GM12878 (cell line): ENCODE measurements around the gene PPP1R3C. TPM values are rescaled to one million over a fixed set of nuclear protein-coding genes. Genes with fewer than 3 reads are reported as not detected.

Source experiments
- ATAC-seq: fragments of 200-7000 bp; cut with Tn5 transposase; 3 replicates; pipeline ENCODE4 v1.9.1; 2020; ENCODE audit warnings: mild to moderate bottlenecking, moderate library complexity
- BruUV-seq: library from RNA; stranded (reverse); fragments of 400-500 nt; replicated peaks from 2 replicates; lab custom pipeline; 2021; lab: Mats Ljungman, UMichigan
- CTCF ChIA-PET: fragments of 300-600 bp; sonication (Branson Sonifier 250); formaldehyde crosslinking; extraction: SDS; loops from one replicate; lab custom pipeline; 2021; ENCODE audit warnings: inconsistent platforms; lab: Yijun Ruan, JAX
- POLR2A ChIA-PET: fragments of 350-600 bp; formaldehyde crosslinking; extraction: SDS; loops from one replicate; lab custom pipeline; 2021; ENCODE audit warnings: inconsistent platforms; lab: Charles Lee
- RAD21 ChIA-PET: fragments of 300-600 bp; sonication (Branson Sonifier 250); formaldehyde crosslinking; loops from one replicate; lab custom pipeline; 2023; ENCODE audit warnings: antibody characterized with exemption; ENCODE audit not compliant: unreplicated experiment; lab: Charles Lee
- SMC1A ChIA-PET: fragments of 300-600 bp; sonication (Branson Sonifier 250); formaldehyde crosslinking; loops from one replicate; lab custom pipeline; 2023; ENCODE audit not compliant: unreplicated experiment, uncharacterized antibody; lab: Charles Lee
- DNase-seq: peaks from one replicate; pipeline ENCODE4 v3.0.0-alpha.2; 2011; ENCODE audit warnings: low read depth, low spot score
- FAIRE-seq: peaks from 3 replicates; lab custom pipeline; 2011; peaks lifted over from hg19 to GRCh38; lab: Jason Lieb, UNC
- H2AFZ ChIP-seq: 2 replicates; pipeline ENCODE4 v1.6.0; 2011; ENCODE audit warnings: low read depth, low read length, control low read depth; ENCODE audit not compliant: control insufficient read depth
- H3K27ac ChIP-seq: 2 replicates; pipeline ENCODE4 v1.5.1; 2011; ENCODE audit warnings: control low read depth; ENCODE audit not compliant: control insufficient read depth, insufficient read depth
- H3K27me3 ChIP-seq, 2 experiments: replicated peaks in 1 of 2; 2 replicates each; pipeline versions ENCODE4 v1.6.0 to v1.6.1; 2011; ENCODE audit warnings: low read length in 1 of 2; ENCODE audit not compliant: control insufficient read depth in 2 of 2, insufficient read depth in 2 of 2
- H3K36me3 ChIP-seq, 2 experiments: 2 replicates each; pipeline ENCODE4 v1.5.1; 2011; ENCODE audit warnings: low read length in 1 of 2; ENCODE audit not compliant: control insufficient read depth in 2 of 2, insufficient read depth in 2 of 2
- H3K4me1 ChIP-seq: 2 replicates; pipeline ENCODE4 v1.6.1; 2011; ENCODE audit warnings: mild to moderate bottlenecking, low read length, moderate library complexity, mixed read lengths; ENCODE audit not compliant: control insufficient read depth, insufficient read depth
- H3K4me2 ChIP-seq: 2 replicates; pipeline ENCODE4 v1.6.0; 2011; ENCODE audit warnings: control low read depth; ENCODE audit not compliant: control insufficient read depth, insufficient read depth
- H3K4me3 ChIP-seq: fragments of 200-600 bp; sonication (generic); 2 replicates; pipeline ENCODE4 v1.5.1; 2016
- H3K79me2 ChIP-seq: 2 replicates; pipeline ENCODE4 v1.6.0; 2011; ENCODE audit warnings: low read length; ENCODE audit not compliant: control insufficient read depth, insufficient read depth
- H3K9ac ChIP-seq: 2 replicates; pipeline ENCODE4 v1.8.0; 2011; ENCODE audit warnings: low read length, control low read depth, mixed read lengths; ENCODE audit not compliant: control insufficient read depth, insufficient read depth
- H3K9me3 ChIP-seq: replicated peaks from 3 replicates; pipeline ENCODE4 v1.5.1; 2011; ENCODE audit warnings: mild to moderate bottlenecking, low read length; ENCODE audit not compliant: control insufficient read depth, insufficient read depth
- H4K20me1 ChIP-seq: 2 replicates; pipeline ENCODE4 v1.6.0; 2011; ENCODE audit not compliant: control insufficient read depth, insufficient read depth
- BHLHE40 ChIP-seq, 2 experiments: fragments of 450-650 bp in 1 of 2; IDR thresholded peaks; 2 replicates each; pipeline ENCODE4 v1.6.1; 2011 to 2017; ENCODE audit warnings: low read depth in 2 of 2, borderline replicate concordance in 1 of 2, improper control_type of control experiment in 1 of 2, low read length in 1 of 2, mild to moderate bottlenecking in 1 of 2
- ETV6 ChIP-seq, 2 experiments: fragments of 450-650 bp in 1 of 2; IDR thresholded peaks in 1 of 2; conservative IDR thresholded peaks in 1 of 2; 2 replicates each; pipeline ENCODE4 v1.6.1; 2014; ENCODE audit warnings: antibody characterized with exemption in 1 of 2, borderline replicate concordance in 1 of 2, low read depth in 1 of 2, mild to moderate bottlenecking in 1 of 2, moderate library complexity in 1 of 2
- PKNOX1 ChIP-seq: fragments of 450-650 bp; IDR thresholded peaks from 2 replicates; pipeline ENCODE4 v1.6.1; 2016; ENCODE audit warnings: mild to moderate bottlenecking
- RAD51 ChIP-seq: fragments of 450-650 bp; IDR thresholded peaks from 2 replicates; pipeline ENCODE4 v1.6.1; 2016; ENCODE audit warnings: moderate library complexity, mild to moderate bottlenecking, inconsistent platforms
- RFX5 ChIP-seq: IDR thresholded peaks from 2 replicates; pipeline ENCODE4 v1.6.1; 2011; ENCODE audit warnings: low read depth, low read length, improper control_type of control experiment
- WGBS: methylation state at CpG from one replicate; pipeline ENCODE4 v1.1.6; 2016; ENCODE audit warnings: low lambda C conversion rate; ENCODE audit not compliant: insufficient replicate concordance, insufficient coverage; ENCODE audit errors: missing lambda C conversion rate; 5-methylcytosine and 5-hydroxymethylcytosine counted together
- in situ Hi-C: fragments of 300-500 bp; cut with MboI; formaldehyde crosslinking; loops from 9 replicates; pipeline ENCODE4 v1.14.3; 2018; ENCODE audit warnings: mixed read lengths
- intact Hi-C: fragments of 100-400 bp; cut with micrococcal nuclease; formaldehyde crosslinking; loops from one replicate; pipeline ENCODE4 v1.14.2; 2022; ENCODE audit not compliant: unreplicated experiment
- polyA plus RNA-seq, 11 experiments: library from polyadenylated mRNA; depleted of rRNA in 4 of 11; unstranded in 6 of 11; stranded (reverse) in 5 of 11; fragments of >200 nt; fragmentation: Nextera tagmentation in 4 of 11; fragmentation: Illumina TruSeq in 1 of 11; extraction: Ambion mirVana in 4 of 11; extraction: Trizol in 1 of 11; gene quantifications; 1 replicate in 1 of 11; 2 replicates in 10 of 11; pipeline versions ENCODE4 v1.2.1 to v1.2.3, GENCODE V29; 2011 to 2016; ENCODE audit warnings: inconsistent platforms in 2 of 11, missing spikeins in 2 of 11, low read depth in 1 of 11
- total RNA-seq, 4 experiments: library from RNA; depleted of rRNA in 3 of 4; stranded (reverse); fragments of >200 nt in 3 of 4; fragmentation: Illumina TruSeq in 1 of 4; extraction: Trizol in 1 of 4; gene quantifications; 2 replicates each; pipeline versions ENCODE4 v1.2.1 to v1.2.3, GENCODE V29; 2013 to 2021

The PPP1R3C gene
- total and polyA plus RNA-seq, 10 of the 15 experiments (the other 5 are each of a cell fraction or from before 2014, with no cell fraction given) = 0.01 to 0.08 (median 0.04) TPM; not detected in 6

GRCh38 chr10:91592266-91592975, 40.5 kb downstream of the PPP1R3C start:
- Histone ChIP-seq H2AFZ (no peak overlapping the region), H3K79me2 (no peaks in the 10 kb centered on the region), H3K27me3 (peaks cover 0 to 3% of the 10 kb centered on the region in 2 experiments), H3K9ac (no peak overlapping the region), H3K4me1 (no peaks in the 10 kb centered on the region), H3K27ac (no peak overlapping the region), H4K20me1 (no peaks in the 10 kb centered on the region), H3K4me2 (no peak overlapping the region), H3K36me3 (no peaks in the 10 kb centered on the region), H3K4me3 (no peak overlapping the region), H3K9me3 (no peaks in the 10 kb centered on the region)
- CTCF ChIA-PET = no interaction called here
- no peak for FAIRE-seq
- intact Hi-C loops (no loop called here), in situ Hi-C loops (no loop called here)
- POLR2A ChIA-PET = no interaction called here
- SMC1A ChIA-PET = no interaction called here
- TF ChIP-seq ETV6 (conservative IDR thresholded peaks at IDR 0.05 in 1 of 2, IDR thresholded peaks at IDR 0.05 in 1 of 2; ENCODE audit: borderline replicate concordance in 1 of 2, low read depth in 1 of 2) (no peak), BHLHE40 (IDR thresholded peaks at IDR 0.05; ENCODE audit: borderline replicate concordance in 1 of 2, low read depth in 2 of 2, low read length in 1 of 2) (no peak), RFX5 (no peak), RAD51 (no peak), PKNOX1 (no peak)
- RAD21 ChIA-PET = no interaction called here
- BruUV-seq = no TSS peak
- DNase-seq = no peak
- WGBS = 27% methylated on average over 8 of the region's 8 CpGs
- no peak for ATAC-seq
